Stimulated activated CD4-positive, alpha-beta T cell treated with anti-CD3 and anti-CD28 coated beads, Interleukin-2, amount 100 ng/mL, for 24 hours (primary cell): Measurements from ENCODE around the gene TUFT1.

ENCODE experiments used
- DNase-seq, 2 donors: peaks; one replicate each; pipeline ENCODE4 v3.0.0-alpha.2; 2020

TUFT1 gene

GRCh38 chr1:151619489-151620093 is 79.5 kb downstream of the TUFT1 start:
- DNase-seq = no peak

- DNase-seq = no peak
Observed at GRCh38 chr1:151620286-151620685, 80.2 kb downstream of the TUFT1 start.

- DNase-seq = no peak
Observed at GRCh38 chr1:151621351-151621750, 81.2 kb downstream of the TUFT1 start.

- no peak for DNase-seq
Observed at GRCh38 chr1:151624783-151625182, 84.7 kb downstream of the TUFT1 start.

GRCh38 chr1:151626740-151627334 is 86.7 kb downstream of the TUFT1 start:
- DNase-seq = no peak

GRCh38 chr1:151629278-151629677 is 89.2 kb downstream of the TUFT1 start:
- DNase-seq = no peak
